GM19023 (cell line): Measurements from ENCODE around the gene FIBCD1.

Source experiments
- ATAC-seq: cut with Tn5 transposase; IDR thresholded peaks from one replicate; pipeline ENCODE4 v1.9.1; 2021; ENCODE audit warnings: mild to moderate bottlenecking, moderate library complexity; ENCODE audit not compliant: unreplicated experiment

The FIBCD1 gene

DNA sequence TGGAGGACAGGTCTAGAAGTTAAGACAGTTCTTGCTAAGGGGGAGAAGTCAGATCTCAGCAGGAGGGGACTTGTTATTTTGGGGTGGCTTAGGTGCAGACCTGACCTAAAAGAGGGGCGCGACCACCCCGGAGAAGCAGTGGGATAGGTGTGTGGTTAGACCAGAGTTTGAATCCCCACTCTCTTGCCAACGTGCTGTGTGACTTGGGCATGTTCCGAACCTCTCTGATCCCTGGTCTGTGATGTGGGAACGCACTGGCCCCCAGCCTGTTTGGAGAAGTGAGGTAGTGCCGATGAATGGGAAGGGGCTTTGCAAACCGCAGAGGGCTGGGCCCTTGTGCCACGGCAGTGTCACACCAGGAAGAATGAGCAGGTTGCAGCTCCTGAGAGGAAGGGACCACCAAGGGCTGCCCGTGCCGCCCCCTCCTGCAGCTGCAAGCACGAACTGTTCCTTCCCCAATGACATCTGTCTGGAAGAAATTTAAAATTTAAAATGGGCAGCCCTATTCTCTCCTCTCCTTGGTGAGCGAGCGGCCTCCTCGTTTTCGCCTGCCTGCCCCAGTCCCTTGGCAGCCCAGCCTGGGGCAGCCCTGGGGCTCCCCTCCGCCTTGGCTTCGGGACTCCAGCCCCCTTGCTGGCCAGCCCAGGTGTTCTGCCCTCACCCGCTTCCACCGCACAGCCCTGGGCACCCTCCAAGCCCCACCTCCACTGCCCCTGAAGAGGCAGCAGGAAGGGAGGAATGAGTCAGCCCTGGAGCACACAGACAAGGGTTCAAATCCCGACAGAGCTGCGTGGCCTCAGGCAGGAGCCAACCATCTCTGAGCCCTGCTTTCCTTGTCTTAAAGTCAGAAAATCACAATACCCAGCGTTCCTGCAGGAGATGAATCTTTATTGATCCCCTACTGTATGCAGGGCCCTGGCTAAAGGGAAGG lies 1.6 kb downstream of the FIBCD1 start:
- no peak for ATAC-seq

DNA sequence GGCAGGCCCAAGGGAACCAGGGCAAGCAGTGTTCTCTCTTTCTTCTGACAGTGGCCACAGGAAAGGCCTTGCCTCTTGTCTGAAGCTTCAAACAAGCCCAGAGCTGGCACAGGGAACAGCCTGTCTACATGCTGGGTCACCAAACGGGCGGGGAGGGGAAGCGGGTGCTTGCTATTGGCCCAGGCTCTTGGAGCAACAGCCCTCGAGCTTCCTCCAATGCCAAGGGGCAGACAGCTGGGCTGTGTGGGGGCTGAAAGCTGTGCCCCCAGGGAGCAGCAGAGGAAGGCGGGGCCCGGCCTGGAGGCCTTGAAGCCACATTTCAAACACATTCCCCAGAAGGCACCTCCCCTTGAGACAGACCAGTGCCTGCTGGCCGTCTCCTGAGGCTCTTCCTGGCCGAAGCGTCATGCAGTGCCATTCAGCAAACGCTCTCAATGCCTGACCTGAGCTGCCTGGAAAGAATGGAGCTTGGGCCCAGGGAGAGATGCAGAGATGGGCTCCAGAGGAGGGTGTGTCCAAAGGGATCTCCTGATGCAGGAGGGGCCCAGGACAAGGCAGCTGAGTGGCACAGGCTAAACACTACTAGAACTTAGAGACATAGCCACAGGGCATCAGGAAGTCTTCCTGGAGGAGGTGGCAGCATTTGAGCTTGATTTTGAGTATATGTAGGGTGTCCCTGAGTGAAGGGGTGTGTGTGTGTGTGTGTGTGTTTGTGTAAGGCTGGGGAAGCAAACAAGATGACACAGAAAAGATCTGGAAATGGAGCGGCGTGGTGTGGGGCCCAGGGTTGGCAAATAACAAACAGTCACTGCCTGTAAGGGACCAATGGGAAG lies 2.5 kb downstream of the FIBCD1 start:
- no peak for ATAC-seq

DNA sequence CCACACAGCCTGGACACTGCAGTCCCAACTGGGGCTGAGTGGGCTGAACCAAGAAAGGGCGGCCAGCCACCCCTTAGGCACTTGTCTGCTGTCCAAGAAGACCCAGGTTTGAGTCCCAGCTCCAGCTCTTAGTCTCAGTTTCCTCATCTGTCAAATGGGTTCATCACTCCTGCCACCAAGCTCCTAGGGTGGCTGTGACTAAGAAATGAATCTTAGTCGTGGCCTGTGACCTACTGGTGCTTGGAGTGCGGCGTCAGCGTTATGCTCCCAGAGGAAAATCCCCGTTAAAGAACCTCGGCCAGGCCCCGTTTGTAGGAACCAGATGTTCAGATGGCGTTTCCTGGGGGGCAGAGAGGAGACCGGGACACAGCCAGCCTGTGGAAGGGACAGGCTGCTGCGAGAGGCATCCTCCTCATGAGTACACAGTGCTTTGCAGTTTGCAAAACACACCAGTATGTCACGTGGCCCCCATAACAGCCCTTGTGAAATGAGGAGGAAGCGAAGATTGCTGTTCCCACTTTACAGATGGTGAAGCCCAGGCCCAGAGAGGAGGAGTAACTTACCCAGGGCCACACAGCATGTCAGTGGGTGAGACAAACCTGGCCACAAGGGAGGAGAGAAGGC lies 3.3 kb downstream of the FIBCD1 start:
- no peak for ATAC-seq

DNA sequence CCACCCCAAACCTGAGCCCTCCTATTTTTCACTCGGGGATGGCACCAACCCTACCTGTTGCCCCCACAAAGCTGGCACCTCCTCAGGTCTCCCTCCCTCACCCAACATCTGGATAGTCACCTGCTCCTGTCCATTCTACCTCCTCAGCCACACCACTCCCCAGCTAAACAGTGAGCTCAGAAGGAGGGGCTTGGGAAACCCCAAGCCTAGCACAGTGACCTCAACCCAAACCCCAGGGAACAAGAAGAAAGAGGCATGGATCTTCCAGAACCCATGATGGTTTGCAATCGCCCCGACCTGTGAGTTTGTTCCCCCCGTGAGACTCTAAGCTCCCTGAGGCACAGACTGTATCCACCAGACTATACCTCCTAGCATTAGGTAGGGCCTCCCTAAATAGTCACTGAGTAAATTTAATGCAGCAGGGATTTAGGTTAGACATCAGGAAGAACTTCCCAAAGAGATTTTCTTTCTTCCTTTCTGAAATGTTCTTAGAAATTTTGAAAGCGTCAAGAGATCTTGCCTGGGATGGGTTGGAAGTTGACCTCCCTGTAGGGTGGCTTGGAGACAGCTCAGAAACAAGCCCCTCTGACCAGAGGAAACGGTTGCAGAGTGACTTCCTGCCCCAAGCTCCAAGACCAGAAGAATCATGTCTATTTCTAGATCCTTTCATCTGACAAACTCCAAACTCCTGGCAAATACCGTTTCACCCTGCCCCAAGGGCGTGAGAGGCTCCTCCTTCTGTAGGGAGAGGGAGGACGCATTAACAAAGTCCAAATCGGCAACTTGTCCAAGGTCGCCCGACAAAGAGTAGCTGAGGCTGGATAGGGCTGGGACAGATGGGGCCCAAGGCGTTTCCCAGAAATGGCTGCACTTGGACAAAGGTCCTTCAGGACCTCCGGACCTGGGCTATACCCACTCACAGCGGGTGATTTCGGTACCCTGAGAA lies 4.1 kb downstream of the FIBCD1 start:
- no peak for ATAC-seq

DNA sequence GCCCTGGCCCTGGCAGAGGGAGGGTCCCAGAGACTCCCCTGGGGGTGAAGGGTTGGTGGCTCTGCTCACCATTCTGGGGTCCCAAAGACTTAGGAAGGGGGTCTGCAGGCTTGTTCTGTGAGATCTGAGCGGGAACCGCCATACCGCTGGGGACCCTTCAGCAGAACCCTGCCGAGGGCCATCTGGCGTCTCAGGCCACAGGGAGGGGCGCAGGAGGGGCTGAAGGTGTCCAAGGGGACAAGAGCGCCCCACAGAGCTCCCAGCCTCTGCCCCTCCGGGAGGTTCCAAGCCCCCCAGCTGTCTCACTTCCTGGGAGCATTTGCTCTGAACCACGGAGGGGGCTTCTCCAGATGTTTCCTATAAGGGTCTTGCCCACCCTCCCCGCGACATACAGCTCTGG lies 4.8 kb downstream of the FIBCD1 start:
- no peak for ATAC-seq

DNA sequence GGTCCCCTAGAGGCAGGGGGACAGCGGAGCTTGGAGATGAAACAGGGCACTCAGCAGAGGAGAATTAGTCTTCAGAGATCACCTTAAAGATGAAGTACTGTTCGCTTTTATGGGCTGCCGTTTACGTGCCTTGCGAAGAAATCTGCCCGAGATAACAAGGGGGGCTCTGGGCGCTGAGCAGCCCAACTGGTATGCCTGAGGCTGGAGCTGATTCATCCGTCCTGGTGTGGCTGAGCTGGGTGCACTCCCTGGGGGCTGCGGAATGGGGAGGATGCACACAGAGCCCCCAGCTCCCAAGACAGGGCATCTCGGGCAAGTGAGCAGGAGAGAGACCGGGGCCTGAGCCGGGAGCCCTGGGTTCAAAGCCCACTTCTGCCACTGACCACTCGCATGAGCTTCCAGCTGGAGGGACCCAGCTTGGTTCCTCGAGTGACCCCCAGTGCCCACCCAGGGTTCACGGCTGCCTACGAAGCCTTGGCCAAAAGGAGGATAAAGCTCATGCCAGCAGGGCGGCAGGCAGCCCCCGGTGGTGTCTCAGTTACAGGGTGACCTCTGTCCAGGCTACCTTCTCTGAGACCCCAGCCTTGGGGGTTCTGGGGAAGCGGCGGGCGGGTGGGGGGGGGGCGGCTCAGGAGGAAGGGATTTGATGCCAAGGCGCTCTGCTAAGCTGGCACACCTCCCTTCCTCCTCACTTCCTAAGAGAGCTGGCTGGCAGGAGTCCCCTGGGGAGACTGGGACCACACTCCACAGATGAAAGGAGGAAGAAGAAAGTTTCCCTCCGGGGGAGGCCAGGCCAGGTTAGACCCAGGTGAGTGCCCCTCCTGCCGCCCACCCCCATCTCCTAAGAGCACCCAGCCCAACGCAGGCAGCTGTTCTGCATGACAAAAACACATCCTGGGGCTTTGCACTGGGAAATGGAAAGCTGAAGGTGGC lies 5.7 kb downstream of the FIBCD1 start:
- ATAC-seq, result no peak

DNA sequence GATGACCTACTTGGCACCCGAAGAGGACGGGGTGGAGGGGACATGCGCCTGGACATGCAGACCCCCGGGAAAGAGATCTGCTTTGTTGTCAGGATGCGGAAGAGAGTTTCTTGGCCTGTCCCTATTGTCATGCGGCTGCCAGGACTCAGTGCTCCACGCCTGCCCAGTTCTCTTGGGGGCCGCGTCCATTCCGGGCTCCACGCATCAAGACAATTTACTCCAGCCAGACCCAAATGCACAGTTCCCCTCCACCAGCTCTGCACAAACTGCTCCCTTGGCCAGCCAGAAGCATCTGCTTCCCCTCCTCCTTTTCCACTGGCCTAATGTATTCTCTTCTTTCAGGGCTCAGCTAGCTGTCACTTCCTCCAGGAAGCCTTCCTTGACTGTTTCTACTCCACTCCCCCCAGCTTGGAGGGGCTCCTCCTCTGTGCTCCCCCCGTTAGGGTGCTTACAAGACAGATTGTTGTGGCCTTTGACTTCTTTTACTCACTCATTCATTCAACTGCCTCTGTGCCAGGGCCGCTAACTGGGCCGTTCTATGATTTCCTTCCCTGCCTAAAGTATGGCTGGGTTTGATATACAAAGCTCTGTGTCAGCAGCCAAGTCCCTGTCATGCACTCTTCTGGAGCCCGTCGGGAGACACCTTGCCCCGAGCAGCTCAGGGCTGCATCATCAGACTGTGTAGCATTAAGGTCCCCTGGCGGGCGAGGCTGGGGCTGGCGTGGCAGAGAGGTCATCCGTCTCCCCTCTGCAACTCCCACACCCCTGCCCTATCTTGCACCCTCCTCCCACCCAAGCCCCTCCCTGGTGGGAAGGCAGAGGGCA lies 6.6 kb downstream of the FIBCD1 start:
- no peak for ATAC-seq

DNA sequence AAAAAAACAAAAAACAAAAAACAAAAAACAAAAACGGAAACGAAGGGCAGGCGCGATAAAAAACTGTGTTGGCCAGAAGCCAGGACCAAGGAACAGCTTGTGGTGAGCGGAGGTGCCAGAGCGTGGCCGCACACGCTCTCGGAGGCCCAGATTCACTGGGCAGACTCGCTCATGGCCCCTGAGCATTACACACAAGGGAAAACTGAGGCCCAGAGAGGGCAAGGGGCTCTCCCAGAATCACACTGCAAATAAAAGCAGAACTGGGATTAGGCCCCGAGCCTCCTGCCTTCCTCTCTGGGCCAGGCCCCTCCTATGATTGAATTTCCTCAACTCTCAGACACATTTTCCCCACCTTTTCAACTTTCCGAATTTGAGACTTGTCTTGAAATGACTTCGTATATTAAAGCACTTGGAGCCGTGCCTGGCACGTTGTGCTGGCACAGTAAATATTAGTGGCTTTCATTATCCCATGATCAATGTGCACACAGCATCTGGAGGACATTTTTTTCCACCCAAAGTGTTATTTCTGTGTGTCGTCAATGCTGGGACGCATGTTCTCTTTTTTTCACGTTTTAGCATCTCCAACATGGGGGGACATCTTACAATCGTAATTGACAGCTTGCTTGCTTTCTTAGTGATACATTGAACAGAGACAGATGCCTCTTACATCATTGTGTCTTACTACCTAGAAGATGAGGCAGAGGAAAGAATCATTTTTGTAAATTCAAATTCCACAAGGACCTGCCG lies 7.4 kb downstream of the FIBCD1 start:
- ATAC-seq, result no peak

DNA sequence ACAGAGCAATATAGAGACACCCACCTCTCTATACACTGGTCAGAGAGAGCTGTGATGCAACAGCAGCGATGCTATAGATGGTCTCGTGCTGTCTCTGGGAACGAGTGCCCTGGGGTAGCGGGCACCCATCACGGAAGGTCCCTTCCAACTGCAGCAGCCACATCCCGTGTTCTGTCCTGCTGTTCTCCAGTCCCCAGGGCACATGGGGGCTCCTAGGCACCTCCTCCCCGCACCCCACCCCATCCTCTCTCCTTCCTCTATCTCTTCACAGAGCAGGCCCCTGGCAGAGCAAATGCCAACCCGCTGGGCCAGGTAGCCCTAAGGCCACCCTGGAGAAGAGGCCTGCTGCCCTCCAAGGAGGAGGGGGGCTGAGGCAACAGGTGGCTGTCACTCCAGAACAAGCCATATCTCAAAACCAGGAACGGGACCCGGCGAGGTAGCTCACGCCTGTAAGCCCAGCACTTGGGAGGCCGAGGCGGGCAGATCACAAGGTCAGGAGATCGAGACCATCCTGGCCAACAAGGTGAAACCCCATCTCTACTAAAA lies 8.2 kb downstream of the FIBCD1 start:
- ATAC-seq, result no peak

DNA sequence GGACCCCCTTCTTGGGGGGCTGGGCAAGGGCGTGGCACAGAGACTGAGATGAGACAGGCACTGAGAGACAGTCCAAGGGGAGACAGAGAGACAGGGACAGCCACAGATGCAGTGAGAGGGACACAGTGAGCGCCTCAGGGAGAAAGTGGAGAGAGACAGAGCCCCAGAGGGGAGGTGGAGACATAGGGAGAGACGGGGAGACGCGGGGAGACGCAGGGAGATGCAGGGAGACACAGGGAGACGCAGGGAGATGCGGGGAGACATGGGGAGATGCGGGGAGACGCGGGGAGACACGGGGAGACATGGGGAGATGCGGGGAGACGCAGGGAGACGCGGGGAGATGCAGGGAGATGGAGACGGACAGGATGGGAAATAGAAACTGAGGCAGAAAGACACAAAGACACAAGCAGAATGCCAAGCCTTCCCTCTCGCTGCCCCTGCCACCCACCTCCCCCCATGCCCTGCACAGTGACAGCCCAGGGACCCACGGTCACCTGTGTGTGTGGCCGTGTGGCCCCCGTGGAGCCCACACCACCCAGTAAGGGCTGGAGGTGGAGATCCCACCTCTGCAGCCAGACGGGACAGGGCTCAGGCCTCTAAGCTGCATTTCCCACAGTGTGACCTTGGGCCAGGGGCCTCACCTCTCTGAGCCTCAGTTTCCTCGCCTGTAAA lies 8.8 kb downstream of the FIBCD1 start:
- ATAC-seq, result no peak

DNA sequence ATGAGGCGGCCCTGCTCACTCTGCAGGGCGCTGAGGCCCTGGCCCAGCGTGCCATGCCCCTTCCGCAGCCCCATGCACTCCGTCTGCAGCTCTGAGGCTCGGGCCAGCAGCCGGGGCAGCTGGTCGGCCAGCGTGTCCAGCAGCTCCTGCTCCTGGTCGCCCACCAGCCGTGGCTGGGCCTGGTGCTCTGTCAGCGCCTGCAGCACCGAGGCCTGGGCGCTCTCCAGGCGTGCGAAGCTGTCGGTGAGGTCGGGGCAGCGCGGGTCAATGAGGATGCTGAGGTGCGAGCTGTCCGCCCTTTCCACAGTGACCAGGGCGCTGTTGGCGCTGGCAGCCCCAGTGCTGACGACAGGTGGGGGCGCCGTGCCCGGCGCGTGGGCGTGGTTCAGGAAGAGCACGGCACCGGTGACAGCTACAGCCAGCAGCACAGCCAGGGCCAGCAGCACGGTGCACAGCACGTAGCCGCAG lies 9.4 kb downstream of the FIBCD1 start:
- ATAC-seq, result no peak

DNA sequence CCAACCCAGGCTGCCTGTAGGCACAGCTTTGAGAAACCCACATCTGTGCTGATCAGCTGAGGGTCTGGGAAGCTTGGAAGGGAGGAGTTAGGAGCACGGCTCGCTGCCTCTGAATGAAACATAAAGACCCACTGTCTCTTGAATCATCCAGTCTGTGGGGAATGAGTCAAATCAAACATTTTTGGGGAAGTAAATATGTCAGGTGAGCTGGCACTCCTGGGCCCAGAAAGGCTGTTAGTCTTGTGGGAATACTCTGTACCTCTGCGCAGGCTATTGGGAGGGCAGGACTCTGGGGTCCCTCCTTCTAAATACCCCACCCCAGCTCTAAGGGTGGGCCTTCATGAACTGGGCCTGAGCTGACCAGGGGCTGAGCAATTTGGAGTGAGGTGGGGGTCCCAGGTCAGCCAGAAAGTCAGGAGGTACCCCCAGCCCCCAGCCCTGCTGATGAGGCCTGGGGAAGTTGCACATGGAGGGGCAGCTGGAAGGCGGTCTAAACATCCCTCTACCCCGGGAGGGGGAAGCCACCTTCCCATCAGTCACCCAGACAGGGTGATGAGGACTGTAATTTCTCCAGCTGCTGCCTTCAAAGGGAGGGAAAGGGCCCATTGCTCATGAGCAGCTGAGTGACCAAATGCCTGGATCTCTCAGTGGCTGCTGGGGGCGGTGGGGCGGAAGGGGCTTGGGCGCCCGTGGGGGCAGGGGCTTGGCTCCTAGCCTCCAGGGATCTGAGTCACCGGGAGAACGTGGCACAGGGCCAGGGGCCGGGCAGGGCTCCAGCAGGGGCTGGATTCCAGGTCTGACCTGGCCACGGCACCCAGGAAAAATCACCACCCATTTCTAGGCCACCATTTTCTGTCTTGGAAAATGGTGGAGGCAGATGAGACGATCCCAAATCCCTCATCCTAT lies 10.8 kb downstream of the FIBCD1 start:
- no peak for ATAC-seq

DNA sequence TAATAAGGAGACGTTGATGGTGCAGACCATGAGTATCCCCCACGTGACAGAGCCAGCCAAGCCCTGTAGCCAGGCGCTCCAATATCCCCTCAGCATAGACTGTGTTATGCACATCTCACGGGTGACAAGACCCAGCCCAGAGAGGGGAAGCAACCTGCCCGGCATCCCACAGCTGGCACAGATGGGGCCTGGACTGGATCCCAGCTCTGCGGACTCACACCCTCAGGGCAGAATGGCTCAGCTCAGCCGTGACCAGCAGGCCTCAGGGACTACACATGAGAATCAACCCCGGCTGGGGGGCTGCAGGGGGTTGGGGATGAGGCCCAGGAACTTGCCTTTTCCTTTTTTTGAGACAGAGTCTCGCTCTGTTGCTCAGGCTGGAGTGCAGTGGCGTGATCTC lies 11.7 kb downstream of the FIBCD1 start:
- no peak for ATAC-seq

DNA sequence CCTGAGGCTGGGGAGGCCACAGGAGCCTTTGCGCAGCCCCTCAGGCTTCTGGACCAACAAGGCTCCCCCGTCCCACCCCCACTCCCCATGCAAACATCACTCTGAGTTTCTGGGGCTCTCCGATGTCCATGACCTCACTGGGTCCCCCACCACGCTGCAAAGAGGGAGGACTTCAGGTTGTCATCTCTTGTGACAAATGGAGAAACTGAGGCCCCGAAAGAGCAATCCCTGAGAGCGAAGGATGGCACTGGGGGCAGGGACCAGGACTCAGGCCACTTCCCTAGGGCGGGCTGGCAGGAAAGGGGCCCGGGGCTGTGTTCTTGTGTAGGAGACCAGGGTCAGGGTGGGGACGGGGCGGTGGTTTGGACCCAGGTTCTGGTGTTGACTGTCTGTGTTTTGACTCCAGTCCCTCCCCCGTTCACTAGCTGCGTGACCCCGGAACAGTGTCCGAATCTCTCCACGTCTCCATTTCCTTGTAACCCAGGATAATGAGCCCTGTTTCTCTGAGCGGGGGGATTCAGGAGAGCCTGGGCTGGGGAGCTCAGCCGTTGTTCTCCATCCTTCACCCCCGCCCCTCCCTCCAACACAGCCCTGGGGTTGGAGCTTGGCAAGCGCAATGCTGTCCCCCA lies 13.9 kb downstream of the FIBCD1 start:
- ATAC-seq, result no peak

DNA sequence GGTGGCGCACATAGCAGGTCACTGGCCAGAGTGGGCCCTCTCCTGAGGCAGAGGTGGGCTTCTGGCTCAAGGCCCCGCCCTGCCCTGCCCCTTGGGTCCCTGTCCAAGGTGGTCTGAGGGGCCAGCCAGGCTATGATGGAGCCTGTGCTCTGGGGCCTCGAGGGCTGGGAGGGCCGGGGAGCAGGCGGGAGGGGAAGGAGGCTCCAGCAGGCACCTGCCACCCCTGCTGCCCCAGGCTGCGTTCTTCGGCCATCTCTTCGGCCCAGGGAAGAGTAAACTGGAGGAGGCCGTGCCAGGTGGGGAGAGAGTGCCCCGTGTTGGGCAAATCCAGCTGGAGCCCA lies 14.6 kb downstream of the FIBCD1 start:
- ATAC-seq, result no peak
